ENCODE measurements around the gene IL1A. TPM values are rescaled to one million over a fixed set of nuclear protein-coding genes. Genes with fewer than 3 reads are reported as not detected.

IL1A gene
- total RNA-seq, 2 donors from 2014 or later = 0.35 to 0.44 TPM

DNA sequence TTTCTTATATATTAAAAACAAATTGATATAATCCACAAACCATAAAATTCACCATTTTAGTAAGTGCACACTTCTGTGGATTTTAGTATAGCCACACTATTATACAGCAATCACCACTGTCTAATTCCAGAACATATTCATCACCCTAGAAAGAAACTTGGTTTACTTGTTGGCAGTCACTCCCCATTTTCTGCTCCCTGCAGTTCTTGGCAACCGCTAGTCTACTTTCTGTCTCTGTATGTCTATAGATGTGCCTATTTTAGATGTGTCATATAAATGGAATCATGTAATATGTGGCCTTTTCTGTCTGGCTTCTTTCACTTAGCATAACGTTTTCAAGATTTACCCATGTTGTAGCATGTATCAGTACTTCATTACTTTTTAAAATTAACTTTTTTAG lies 25.6 kb downstream of the IL1A start:
- H3K9me3 ChIP-seq (ENCODE audit: control insufficient read depth, low read length, poor library complexity, severe bottlenecking) = no peaks in the 10 kb centered on the region
- peaks cover 2% of the 10 kb centered on the region for H3K36me3 Mint-ChIP-seq (ENCODE audit: low read depth)
- ATAC-seq = no peak
- H3K27ac Mint-ChIP-seq = no peak overlapping the region
- no peaks in the 10 kb centered on the region for H3K27me3 Mint-ChIP-seq
- no peak for DNase-seq
- no peak overlapping the region for H3K4me3 Mint-ChIP-seq
- peaks cover 14% of the 10 kb centered on the region for H3K4me1 Mint-ChIP-seq

DNA sequence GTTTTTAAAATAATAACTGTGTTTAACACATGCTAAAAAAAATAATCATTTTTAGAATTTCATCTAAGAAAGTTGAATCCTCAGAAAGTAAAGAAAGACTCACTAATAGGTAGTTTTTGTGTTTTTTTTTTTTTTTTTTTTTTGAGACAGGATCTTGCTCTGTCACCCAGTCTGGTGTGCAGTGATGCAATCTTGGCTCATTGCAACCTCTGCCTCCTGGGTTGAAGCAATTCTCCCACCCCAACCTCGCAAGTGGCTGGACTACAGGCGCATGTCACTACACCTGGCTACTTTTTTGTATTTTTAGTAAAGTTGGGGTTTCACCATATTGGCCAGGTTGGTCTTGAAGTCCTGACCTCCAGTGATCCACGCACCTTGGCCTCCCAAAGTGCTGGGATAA lies 27.0 kb downstream of the IL1A start:
- no peaks in the 10 kb centered on the region for H3K9me3 ChIP-seq (ENCODE audit: control insufficient read depth, low read length, poor library complexity, severe bottlenecking)
- ATAC-seq = no peak
- Mint-ChIP-seq H3K27ac (no peak overlapping the region), H3K36me3 (ENCODE audit: low read depth) (peaks cover 2% of the 10 kb centered on the region), H3K4me1 (peaks cover 9% of the 10 kb centered on the region), H3K4me3 (no peak overlapping the region), H3K27me3 (no peaks in the 10 kb centered on the region)
- DNase-seq = no peak

DNA sequence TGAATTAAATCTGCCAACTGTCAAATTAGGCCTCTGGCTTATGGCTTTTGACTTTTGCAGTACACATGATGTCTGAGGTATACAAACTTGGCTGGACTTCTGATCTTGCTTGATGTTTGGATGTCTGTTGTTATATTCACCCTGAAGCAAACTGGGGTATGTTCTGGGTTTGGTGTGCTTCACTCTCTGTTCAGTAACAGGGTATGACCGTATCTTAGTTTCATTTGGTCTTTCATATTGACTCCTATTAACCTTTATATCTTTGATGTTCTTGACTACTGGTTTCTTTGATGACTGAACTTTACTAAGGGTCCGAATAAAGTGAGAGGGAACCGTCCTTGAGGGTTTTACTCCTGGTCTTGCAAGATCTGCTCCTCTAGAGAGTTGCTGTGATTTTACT lies 28.1 kb downstream of the IL1A start:
- Mint-ChIP-seq H3K4me1 (peaks cover 11% of the 10 kb centered on the region), H3K4me3 (peak overlapping the region; percentile 13), H3K27me3 (no peaks in the 10 kb centered on the region), H3K27ac (no peak overlapping the region), H3K36me3 (ENCODE audit: low read depth) (peaks cover 2% of the 10 kb centered on the region)
- ATAC-seq = no peak
- no peak for DNase-seq
- H3K9me3 ChIP-seq (ENCODE audit: control insufficient read depth, low read length, poor library complexity, severe bottlenecking) = no peaks in the 10 kb centered on the region

DNA sequence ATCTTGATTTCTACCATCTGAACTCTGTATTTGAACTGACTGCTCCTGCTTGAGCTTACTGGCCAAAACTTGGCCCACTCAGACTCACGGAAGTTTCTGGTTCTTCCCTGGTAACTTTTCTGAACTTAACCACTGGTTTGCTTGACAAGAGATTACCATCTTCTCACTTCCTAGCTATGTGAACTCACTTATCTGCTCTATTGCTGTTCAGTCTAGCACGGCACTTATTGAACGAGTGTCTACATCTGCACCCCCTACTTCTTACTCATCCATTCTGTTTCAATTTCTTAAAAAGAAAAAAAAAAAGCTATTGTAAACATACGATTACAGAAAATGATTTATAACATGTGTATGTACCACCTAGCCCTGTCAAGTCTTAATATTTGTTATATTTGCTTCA lies 28.8 kb downstream of the IL1A start:
- no peak overlapping the region for H3K27ac Mint-ChIP-seq
- peak overlapping the region; percentile 31 for H3K4me3 Mint-ChIP-seq
- peaks cover 2% of the 10 kb centered on the region for H3K36me3 Mint-ChIP-seq (ENCODE audit: low read depth)
- peaks cover 12% of the 10 kb centered on the region for H3K4me1 Mint-ChIP-seq
- no peaks in the 10 kb centered on the region for H3K9me3 ChIP-seq (ENCODE audit: control insufficient read depth, low read length, poor library complexity, severe bottlenecking)
- no peaks in the 10 kb centered on the region for H3K27me3 Mint-ChIP-seq
- ATAC-seq = no peak
- no peak for DNase-seq

DNA sequence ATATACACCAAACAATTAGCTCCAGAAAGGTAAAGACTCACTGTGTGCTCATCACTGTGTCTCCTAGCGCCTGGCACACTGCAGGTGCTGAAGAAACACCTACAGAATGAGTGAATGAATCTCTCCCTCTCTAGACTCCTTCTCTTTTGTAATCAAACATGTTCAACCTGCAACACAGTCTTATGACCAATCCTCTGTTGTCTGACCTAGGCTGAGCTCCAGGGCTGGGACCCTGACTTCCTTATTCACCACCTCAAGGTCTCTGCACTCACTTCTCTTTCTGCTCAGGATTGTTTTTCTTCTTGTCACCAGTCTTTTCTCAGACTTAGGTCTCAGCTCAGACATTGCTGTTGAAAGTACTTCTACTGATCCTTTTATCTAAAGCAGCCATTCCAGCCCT lies 29.7 kb downstream of the IL1A start:
- Mint-ChIP-seq H3K4me1 (peaks cover 20% of the 10 kb centered on the region), H3K36me3 (ENCODE audit: low read depth) (peaks cover 2% of the 10 kb centered on the region), H3K4me3 (no peak overlapping the region), H3K27me3 (no peaks in the 10 kb centered on the region), H3K27ac (peak overlapping the region; percentile 19)
- ATAC-seq (no peak), DNase-seq (no peak)
- H3K9me3 ChIP-seq (ENCODE audit: control insufficient read depth, low read length, poor library complexity, severe bottlenecking) = no peaks in the 10 kb centered on the region

DNA sequence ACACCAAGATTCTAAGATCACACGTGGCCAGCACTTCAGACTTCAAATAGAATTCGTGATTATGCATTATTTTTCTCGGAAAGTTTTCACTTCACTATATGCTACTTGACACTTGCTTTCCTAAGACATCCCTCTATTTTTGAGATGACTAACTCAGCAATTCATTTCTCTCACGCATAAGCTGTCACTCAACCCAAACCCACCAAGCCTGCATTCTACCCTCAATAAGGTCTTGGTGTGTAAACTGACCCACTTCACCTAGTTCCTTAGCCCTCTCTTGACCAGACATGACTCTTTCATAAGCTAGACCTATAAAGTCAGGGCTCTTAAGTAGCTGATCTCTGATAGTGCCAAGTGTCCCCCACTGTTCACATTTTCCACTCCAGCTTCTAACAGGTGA lies 31.6 kb downstream of the IL1A start:
- Mint-ChIP-seq H3K4me3 (no peak overlapping the region), H3K27me3 (no peaks in the 10 kb centered on the region), H3K27ac (no peak overlapping the region), H3K4me1 (peaks cover 24% of the 10 kb centered on the region), H3K36me3 (ENCODE audit: low read depth) (peaks cover 2% of the 10 kb centered on the region)
- ATAC-seq (no peak), DNase-seq (no peak)
- H3K9me3 ChIP-seq (ENCODE audit: control insufficient read depth, low read length, poor library complexity, severe bottlenecking) = no peaks in the 10 kb centered on the region

DNA sequence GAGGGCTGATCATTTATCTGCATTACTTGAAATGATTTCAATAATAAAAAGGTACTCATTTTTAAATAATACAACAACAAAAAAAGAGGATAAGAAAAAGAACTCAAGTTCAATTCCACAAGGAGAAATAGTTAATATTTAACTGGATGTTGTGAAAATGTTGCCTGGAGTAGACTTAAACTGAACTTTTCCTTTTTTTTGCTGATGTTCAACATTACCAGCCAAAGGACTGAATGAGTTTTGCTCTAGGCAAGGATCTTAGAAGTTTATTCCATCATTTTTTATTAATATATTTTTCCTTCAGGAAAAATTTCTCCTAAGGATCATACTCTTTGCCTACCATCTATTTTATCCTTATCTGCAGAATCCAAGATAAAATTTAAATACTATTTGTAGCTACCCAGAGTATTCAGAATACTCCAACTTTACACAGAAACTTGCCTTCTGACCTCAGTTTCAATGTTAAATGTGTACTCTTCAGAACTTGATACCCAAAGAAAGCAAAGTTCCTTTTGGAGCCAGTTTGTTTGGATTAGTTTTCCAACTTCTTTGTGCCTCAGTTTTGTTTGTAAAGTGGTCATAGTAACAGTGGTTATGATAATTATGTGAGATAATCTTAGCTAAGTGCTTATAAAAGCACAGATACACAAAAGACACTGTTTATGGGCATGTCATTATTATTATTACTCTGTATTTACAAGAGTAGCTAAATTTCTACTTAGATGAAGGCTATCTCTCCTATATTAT lies 32.7 kb downstream of the IL1A start:
- Mint-ChIP-seq H3K36me3 (ENCODE audit: low read depth) (peaks cover 2% of the 10 kb centered on the region), H3K4me1 (peaks cover 24% of the 10 kb centered on the region), H3K4me3 (no peak overlapping the region), H3K27me3 (no peaks in the 10 kb centered on the region), H3K27ac (no peak overlapping the region)
- H3K9me3 ChIP-seq (ENCODE audit: control insufficient read depth, low read length, poor library complexity, severe bottlenecking) = no peaks in the 10 kb centered on the region
- no peak for ATAC-seq
- DNase-seq = no peak

DNA sequence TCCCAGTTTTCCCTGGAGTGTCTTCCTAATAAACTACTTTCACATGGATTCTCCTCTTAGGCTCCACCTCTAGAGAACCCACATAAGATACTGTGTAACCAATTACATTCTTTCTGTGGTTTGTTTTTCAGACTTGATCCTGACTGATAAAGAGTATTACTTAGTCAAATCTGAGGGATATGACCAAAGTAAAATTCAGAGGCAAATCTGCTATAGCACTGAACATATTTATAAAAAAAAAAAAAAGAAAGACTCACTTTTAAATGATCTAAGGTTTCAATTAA lies 33.8 kb downstream of the IL1A start:
- Mint-ChIP-seq H3K36me3 (ENCODE audit: low read depth) (peaks cover 2% of the 10 kb centered on the region), H3K4me3 (peak overlapping the region; percentile 81), H3K4me1 (peaks cover 20% of the 10 kb centered on the region), H3K27ac (peak overlapping the region; percentile 85), H3K27me3 (no peaks in the 10 kb centered on the region)
- ATAC-seq = no peak
- DNase-seq = no peak
- no peaks in the 10 kb centered on the region for H3K9me3 ChIP-seq (ENCODE audit: control insufficient read depth, low read length, poor library complexity, severe bottlenecking)

DNA sequence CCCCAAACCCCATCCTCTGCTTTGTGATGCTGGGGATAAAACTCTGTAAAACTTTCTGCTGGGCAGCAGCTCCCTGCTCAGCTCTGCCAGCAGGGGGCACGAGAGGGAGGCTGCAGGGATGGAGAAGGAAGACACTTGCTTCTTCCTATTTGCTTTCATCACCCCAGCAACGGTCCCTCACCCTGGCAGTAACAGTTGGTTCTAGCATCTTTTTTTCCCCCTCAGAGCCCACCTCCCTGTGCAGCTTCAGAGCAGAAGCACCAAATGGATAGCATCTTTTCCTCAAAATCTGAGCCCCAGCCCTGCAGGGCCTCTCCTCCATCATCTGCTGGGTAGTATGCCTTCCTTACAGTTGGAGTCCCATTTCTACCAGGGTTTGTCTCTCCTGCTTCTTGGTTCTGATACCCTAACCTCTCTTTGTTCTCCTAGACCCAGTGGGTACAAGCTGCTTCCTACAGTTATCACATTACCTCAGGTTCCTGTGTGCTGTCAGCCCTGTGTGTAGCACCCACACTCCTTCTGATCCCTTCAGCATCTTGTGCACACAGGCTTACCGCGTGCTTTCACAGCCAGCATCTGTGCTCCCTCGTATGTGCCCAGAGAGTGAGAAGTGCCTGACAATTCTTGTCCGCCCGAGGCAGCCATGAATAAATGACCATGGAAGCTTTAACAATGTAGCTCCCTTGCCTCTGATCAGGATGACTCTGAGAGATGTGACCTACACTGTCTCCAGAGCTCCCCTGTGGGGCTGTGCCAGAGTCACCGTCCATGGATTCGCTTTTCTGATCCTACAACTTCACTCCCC lies 34.3 kb downstream of the IL1A start:
- H3K4me3 Mint-ChIP-seq = peak overlapping the region; percentile 81
- no peaks in the 10 kb centered on the region for H3K27me3 Mint-ChIP-seq
- peaks cover 2% of the 10 kb centered on the region for H3K36me3 Mint-ChIP-seq (ENCODE audit: low read depth)
- DNase-seq = peak; percentile 68 to 83 (median 72)
- peak; percentile 95 for ATAC-seq
- peak overlapping the region; percentile 85 for H3K27ac Mint-ChIP-seq
- peaks cover 20% of the 10 kb centered on the region for H3K4me1 Mint-ChIP-seq
- no peaks in the 10 kb centered on the region for H3K9me3 ChIP-seq (ENCODE audit: control insufficient read depth, low read length, poor library complexity, severe bottlenecking)

DNA sequence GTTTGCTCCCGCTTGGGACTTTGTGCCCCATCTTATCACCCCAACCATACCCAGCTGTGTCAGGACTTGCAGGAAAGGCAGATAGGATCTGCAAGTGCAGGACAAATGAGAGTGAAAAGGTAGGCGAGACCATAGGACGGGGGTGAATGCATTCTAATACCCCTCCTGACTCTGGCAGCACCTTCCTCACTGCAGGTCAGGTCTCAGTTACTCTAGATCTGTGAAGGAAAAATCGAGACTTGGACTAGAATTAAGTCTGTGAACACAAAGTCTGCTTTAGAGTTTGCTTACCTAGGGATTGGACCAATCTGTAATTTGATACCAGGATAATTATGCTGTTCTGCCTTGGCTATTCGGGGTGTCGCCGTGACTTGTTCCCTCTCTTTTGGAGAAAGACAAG lies 43.8 kb downstream of the IL1A start:
- Mint-ChIP-seq H3K27me3 (no peaks in the 10 kb centered on the region), H3K4me3 (no peak overlapping the region), H3K36me3 (ENCODE audit: low read depth) (peaks cover 3% of the 10 kb centered on the region), H3K27ac (peak overlapping the region; percentile 16), H3K4me1 (peaks cover 7% of the 10 kb centered on the region)
- H3K9me3 ChIP-seq (ENCODE audit: control insufficient read depth, low read length, poor library complexity, severe bottlenecking) = no peaks in the 10 kb centered on the region
- ATAC-seq (no peak), DNase-seq (no peak)

DNA sequence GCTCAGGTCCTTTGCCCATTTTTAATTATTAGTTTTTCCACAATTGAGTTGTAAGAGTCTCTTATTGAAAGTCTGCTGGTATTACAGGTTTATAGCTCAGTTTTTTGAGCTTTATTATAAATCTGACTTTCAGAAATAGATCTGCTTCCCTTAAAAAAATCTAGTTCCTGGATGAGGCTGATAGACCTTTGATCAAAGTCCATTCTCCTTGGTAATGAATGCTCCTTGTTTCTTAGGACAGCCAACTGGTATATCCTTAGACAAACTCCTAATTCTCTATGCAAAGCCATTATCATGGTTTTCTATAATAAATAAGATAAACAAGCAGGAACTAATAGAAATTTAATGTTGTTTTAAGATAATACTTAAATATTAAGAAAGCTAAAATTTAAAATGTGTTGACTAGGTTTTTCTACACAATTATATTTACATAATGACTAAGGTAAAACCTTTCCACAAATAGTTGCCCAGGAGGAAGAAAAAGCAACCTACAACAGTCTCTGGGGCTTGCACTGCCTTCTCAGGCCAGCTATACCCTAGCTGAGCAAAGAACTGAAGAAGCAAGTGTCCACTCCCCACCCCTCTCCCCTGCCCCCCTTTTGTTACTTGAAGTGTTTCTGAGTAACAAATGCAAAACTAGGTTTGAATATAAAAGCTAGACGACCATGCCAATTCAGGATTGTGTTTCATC lies 46.6 kb downstream of the IL1A start:
- no peaks in the 10 kb centered on the region for H3K27me3 Mint-ChIP-seq
- H3K9me3 ChIP-seq (ENCODE audit: control insufficient read depth, low read length, poor library complexity, severe bottlenecking) = no peaks in the 10 kb centered on the region
- no peak for ATAC-seq
- H3K4me3 Mint-ChIP-seq = no peak overlapping the region
- DNase-seq = no peak
- H3K36me3 Mint-ChIP-seq (ENCODE audit: low read depth) = peaks cover 3% of the 10 kb centered on the region
- H3K27ac Mint-ChIP-seq = no peak overlapping the region
- peaks cover 4% of the 10 kb centered on the region for H3K4me1 Mint-ChIP-seq

DNA sequence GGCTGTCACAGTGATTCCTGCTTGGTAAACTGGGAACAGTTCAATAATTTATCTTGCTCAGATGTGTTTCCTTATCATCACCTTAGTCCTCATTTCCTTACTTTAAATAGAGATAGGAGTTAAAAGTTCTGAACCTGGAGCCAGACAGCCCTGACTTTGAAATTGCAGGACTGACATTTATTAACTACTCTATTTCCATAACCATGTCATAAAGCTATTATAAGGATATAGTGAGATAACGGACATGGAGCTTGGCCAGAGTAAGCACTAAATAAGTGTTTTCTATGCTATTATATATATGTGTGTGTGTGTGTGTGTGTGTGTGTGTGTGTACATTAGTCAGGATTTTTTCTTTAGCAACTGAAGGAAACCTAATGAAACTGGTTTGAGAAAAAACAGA lies 50.4 kb downstream of the IL1A start:
- Mint-ChIP-seq H3K36me3 (ENCODE audit: low read depth) (peaks cover 3% of the 10 kb centered on the region), H3K4me1 (peaks cover 2% of the 10 kb centered on the region), H3K4me3 (no peak overlapping the region), H3K27me3 (no peaks in the 10 kb centered on the region), H3K27ac (no peak overlapping the region)
- DNase-seq = no peak
- H3K9me3 ChIP-seq (ENCODE audit: control insufficient read depth, low read length, poor library complexity, severe bottlenecking) = no peaks in the 10 kb centered on the region
- no peak for ATAC-seq

DNA sequence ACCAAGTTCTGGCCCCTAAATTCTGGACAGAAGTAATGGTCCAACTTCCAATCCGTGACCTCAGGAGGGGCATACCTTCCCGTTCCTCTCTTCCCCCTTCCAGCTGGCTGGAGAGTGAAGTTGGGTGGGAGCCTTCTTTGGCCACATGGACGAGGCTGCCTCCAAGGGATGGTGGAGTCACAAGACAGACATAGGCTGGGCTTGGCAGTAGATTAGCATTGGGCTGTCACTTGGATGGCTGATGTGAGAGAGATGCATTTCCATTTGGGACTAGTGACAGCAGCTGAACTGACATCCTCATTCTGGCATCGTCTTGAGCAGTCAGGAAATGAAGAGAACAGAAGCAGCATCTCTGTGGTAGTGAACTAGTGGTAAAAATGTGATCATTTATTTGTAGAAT lies 50.8 kb downstream of the IL1A start:
- H3K27ac Mint-ChIP-seq = no peak overlapping the region
- H3K9me3 ChIP-seq (ENCODE audit: control insufficient read depth, low read length, poor library complexity, severe bottlenecking) = no peaks in the 10 kb centered on the region
- ATAC-seq = no peak

More for the DNA sequence above, 50.8 kb downstream of the IL1A start:
- Mint-ChIP-seq H3K27me3 (no peaks in the 10 kb centered on the region), H3K4me3 (no peak overlapping the region), H3K4me1 (peaks cover 2% of the 10 kb centered on the region), H3K36me3 (ENCODE audit: low read depth) (peaks cover 3% of the 10 kb centered on the region)
- no peak for DNase-seq
